GM12878 (cell line): ENCODE data around the gene IGF2BP1.

Source experiments
- ATF7 ChIP-seq: fragments of 450-650 bp; IDR thresholded peaks from 2 replicates; pipeline ENCODE4 v1.6.1; 2016; ENCODE audit warnings: low read depth, mild to moderate bottlenecking
- CTCF ChIP-seq, 3 experiments: IDR thresholded peaks in 2 of 3; conservative IDR thresholded peaks in 1 of 3; 2 replicates each; pipeline ENCODE4 v1.5.1; 2011; ENCODE audit warnings: low read depth in 3 of 3, low read length in 3 of 3, mild to moderate bottlenecking in 3 of 3, control low read depth in 2 of 3, moderate library complexity in 2 of 3, inconsistent platforms in 1 of 3, mixed read lengths in 1 of 3; ENCODE audit not compliant: control insufficient read depth in 2 of 3, insufficient read depth in 1 of 3; ENCODE audit errors: extremely low read depth in 1 of 3
- POLR2A ChIP-seq: IDR thresholded peaks from 2 replicates; pipeline ENCODE4 v1.6.1; 2011; ENCODE audit warnings: low read depth, mild to moderate bottlenecking, low read length

GRCh38 chr17:49101054-49101534 lies 103.9 kb downstream of the IGF2BP1 start:
- TF ChIP-seq POLR2A (no peak), CTCF (IDR thresholded peaks at IDR 0.05 in 2 of 3, conservative IDR thresholded peaks at IDR 0.05 in 1 of 3; ENCODE audit: control insufficient read depth in 2 of 3, extremely low read depth in 1 of 3, insufficient read depth in 1 of 3, low read depth in 3 of 3, low read length in 3 of 3) (no peak), ATF7 (no peak)
